Type B pancreatic cell (in vitro differentiated cells): ENCODE data around the gene HM13. TPM values are rescaled to one million over a fixed set of nuclear protein-coding genes. Genes with fewer than 3 reads are reported as not detected.

Experiments used
- DNase-seq: peaks from one replicate; pipeline ENCODE4 v3.0.0; 2021; ENCODE audit warnings: mixed read lengths; ENCODE audit not compliant: unreplicated experiment; ENCODE audit errors: extremely low spot score
- H3K27ac Mint-ChIP-seq: 2 replicates; pipeline ENCODE4 v1.8.0; 2021; ENCODE audit warnings: mild to moderate bottlenecking, mixed read lengths
- H3K27me3 Mint-ChIP-seq: 2 replicates; pipeline ENCODE4 v1.8.0; 2021; ENCODE audit warnings: mixed read lengths
- H3K36me3 Mint-ChIP-seq: 2 replicates; pipeline ENCODE4 v1.8.0; 2021; ENCODE audit warnings: mixed read lengths
- H3K4me1 Mint-ChIP-seq: one replicate; pipeline ENCODE4 v1.8.0; 2021; ENCODE audit warnings: mixed read lengths; ENCODE audit not compliant: unreplicated experiment
- H3K4me3 Mint-ChIP-seq: 2 replicates; pipeline ENCODE4 v1.8.0; 2021; ENCODE audit warnings: mild to moderate bottlenecking, mixed read lengths
- H3K9me3 Mint-ChIP-seq: 2 replicates; pipeline ENCODE4 v1.8.0; 2021; ENCODE audit warnings: mixed read lengths
- CTCF ChIP-seq: fragments of 200-600 bp; sonication (generic); conservative IDR thresholded peaks from 2 replicates; pipeline ENCODE4 v1.5.0; 2021; ENCODE audit warnings: antibody characterized with exemption, mild to moderate bottlenecking
- total RNA-seq: library from RNA; stranded (reverse); gene quantifications from 2 replicates; pipeline ENCODE4 v1.2.1, GENCODE V29; 2021; ENCODE audit warnings: low replicate concordance

Gene HM13
- total RNA-seq, 1 donor from 2014 or later, result 246 TPM

GRCh38 chr20:31602431-31602778 lies 88.2 kb downstream of the HM13 start:
- DNase-seq, result no peak
- H3K36me3 Mint-ChIP-seq, result peaks cover 19% of the 10 kb centered on the region
- H3K27ac Mint-ChIP-seq, result peak overlapping the region; percentile 99
- H3K4me3 Mint-ChIP-seq, result peak overlapping the region; percentile 83
- peaks cover 21% of the 10 kb centered on the region for H3K4me1 Mint-ChIP-seq
- TF ChIP-seq CTCF, result no peak
- H3K27me3 Mint-ChIP-seq, result peaks cover 12% of the 10 kb centered on the region
- H3K9me3 Mint-ChIP-seq, result no peaks in the 10 kb centered on the region

GRCh38 chr20:31602779-31603441 lies 88.7 kb downstream of the HM13 start:
- Mint-ChIP-seq H3K4me3 (peak overlapping the region; percentile 83), H3K4me1 (peaks cover 26% of the 10 kb centered on the region), H3K9me3 (no peaks in the 10 kb centered on the region), H3K27ac (peak overlapping the region; percentile 99), H3K36me3 (peaks cover 20% of the 10 kb centered on the region), H3K27me3 (peaks cover 13% of the 10 kb centered on the region)
- TF ChIP-seq CTCF, result no peak
- DNase-seq, result no peak

GRCh38 chr20:31603822-31604566 lies 89.8 kb downstream of the HM13 start:
- Mint-ChIP-seq H3K27ac (peak overlapping the region; percentile 99), H3K27me3 (peaks cover 13% of the 10 kb centered on the region), H3K9me3 (no peaks in the 10 kb centered on the region), H3K4me1 (peaks cover 33% of the 10 kb centered on the region), H3K36me3 (peaks cover 20% of the 10 kb centered on the region), H3K4me3 (peak overlapping the region; percentile 95)
- DNase-seq, result peak; percentile 100
- TF ChIP-seq CTCF, result no peak

GRCh38 chr20:31604567-31605030 lies 90.4 kb downstream of the HM13 start:
- peaks cover 20% of the 10 kb centered on the region for H3K36me3 Mint-ChIP-seq
- no peaks in the 10 kb centered on the region for H3K9me3 Mint-ChIP-seq
- TF ChIP-seq CTCF, result no peak
- H3K4me3 Mint-ChIP-seq, result peak overlapping the region; percentile 95
- H3K4me1 Mint-ChIP-seq, result peaks cover 34% of the 10 kb centered on the region
- peak overlapping the region; percentile 99 for H3K27ac Mint-ChIP-seq
- no peak for DNase-seq
- H3K27me3 Mint-ChIP-seq, result peaks cover 13% of the 10 kb centered on the region

- peak; percentile 99 for DNase-seq
- peaks cover 13% of the 10 kb centered on the region for H3K27me3 Mint-ChIP-seq
- TF ChIP-seq CTCF, result peak; percentile 19
- H3K9me3 Mint-ChIP-seq, result no peaks in the 10 kb centered on the region
- peaks cover 34% of the 10 kb centered on the region for H3K4me1 Mint-ChIP-seq
- H3K36me3 Mint-ChIP-seq, result peaks cover 20% of the 10 kb centered on the region
- peak within 1 kb of the TSS; percentile 99 for H3K27ac Mint-ChIP-seq
- H3K4me3 Mint-ChIP-seq, result peak within 1 kb of the TSS; percentile 95
Observed at GRCh38 chr20:31605031-31605901, 91.0 kb downstream of the HM13 start, which contains the start of gene ID1. Gene ID1 (plus strand): TSS chr20:31605289. CDS start chr20:31605388, 99 bp downstream.
